Measurements from ENCODE around the gene UNC13B. TPM values are rescaled to one million over a fixed set of nuclear protein-coding genes. Genes with fewer than 3 reads are reported as not detected.
"Not testable (repeated sequence)": the region's sequence is repeated elsewhere in the genome, so short reads cannot be mapped to it uniquely, and the experiment has no call there.

Gene UNC13B
- total and polyA plus RNA-seq, 2 donors (not counting 3 experiments of a cell fraction or from before 2014, with no cell fraction given): 30.1 to 46.2 TPM

- no peak overlapping the region for H3K27ac ChIP-seq (ENCODE audit: insufficient read depth, low read depth, low read length)
- TF ChIP-seq POLR2AphosphoS5 (IDR thresholded peaks at IDR 0.05; ENCODE audit: insufficient read depth, low read depth, low read length) (no peak), MAX (IDR thresholded peaks at IDR 0.05; ENCODE audit: insufficient read depth, insufficient read length) (no peak), JUN (IDR thresholded peaks at IDR 0.05; ENCODE audit: borderline replicate concordance, insufficient read depth, insufficient read length, low read depth) (no peak), FOS (IDR thresholded peaks at IDR 0.05; ENCODE audit: borderline replicate concordance, insufficient read depth, low read length) (no peak), POLR2A (IDR thresholded peaks at IDR 0.05; ENCODE audit: low read depth, low read length) (no peak), GATA2 (IDR thresholded peaks at IDR 0.05; ENCODE audit: insufficient read depth, insufficient read length, low read depth, low read length) (no peak), MYC (IDR thresholded peaks at IDR 0.05; ENCODE audit: low read depth, low read length) (no peak), EZH2 (IDR thresholded peaks at IDR 0.05; ENCODE audit: borderline replicate concordance, low read depth, low read length, severe bottlenecking) (no peak)
- TF ChIP-seq, protein P1, sequence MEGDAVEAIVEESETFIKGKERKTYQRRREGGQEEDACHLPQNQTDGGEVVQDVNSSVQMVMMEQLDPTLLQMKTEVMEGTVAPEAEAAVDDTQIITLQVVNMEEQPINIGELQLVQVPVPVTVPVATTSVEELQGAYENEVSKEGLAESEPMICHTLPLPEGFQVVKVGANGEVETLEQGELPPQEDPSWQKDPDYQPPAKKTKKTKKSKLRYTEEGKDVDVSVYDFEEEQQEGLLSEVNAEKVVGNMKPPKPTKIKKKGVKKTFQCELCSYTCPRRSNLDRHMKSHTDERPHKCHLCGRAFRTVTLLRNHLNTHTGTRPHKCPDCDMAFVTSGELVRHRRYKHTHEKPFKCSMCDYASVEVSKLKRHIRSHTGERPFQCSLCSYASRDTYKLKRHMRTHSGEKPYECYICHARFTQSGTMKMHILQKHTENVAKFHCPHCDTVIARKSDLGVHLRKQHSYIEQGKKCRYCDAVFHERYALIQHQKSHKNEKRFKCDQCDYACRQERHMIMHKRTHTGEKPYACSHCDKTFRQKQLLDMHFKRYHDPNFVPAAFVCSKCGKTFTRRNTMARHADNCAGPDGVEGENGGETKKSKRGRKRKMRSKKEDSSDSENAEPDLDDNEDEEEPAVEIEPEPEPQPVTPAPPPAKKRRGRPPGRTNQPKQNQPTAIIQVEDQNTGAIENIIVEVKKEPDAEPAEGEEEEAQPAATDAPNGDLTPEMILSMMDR (IDR thresholded peaks at IDR 0.05; ENCODE audit: extremely low read depth in 1 of 2, insufficient read depth in 1 of 2, low read depth in 1 of 2, low read length in 2 of 2): no peak
- H3K4me2 ChIP-seq (ENCODE audit: insufficient read depth, low read length): no peak overlapping the region
- dilution Hi-C loops (cut with MboI; ENCODE audit: extremely low pct_ligation_motif_present, low sequenced_read_pairs): no loop called here
- no TSS peak for BruUV-seq (replicated peaks)
- no peak overlapping the region for H3K4me3 ChIP-seq (replicated peaks in 1 of 3; ENCODE audit: insufficient read depth in 1 of 3, low read depth in 1 of 3, low read length in 3 of 3)
- no peaks in the 10 kb centered on the region for H3K27me3 ChIP-seq (ENCODE audit: control insufficient read depth in 2 of 2, insufficient read depth in 2 of 2, low read length in 2 of 2)
- H3K9ac ChIP-seq (replicated peaks; ENCODE audit: extremely low read depth, insufficient read depth, low read length): no peak overlapping the region
- intact Hi-C loops (cut with micrococcal nuclease): no loop called here
- H4K20me1 ChIP-seq (replicated peaks; ENCODE audit: control insufficient read depth, extremely low read depth, insufficient read depth, low read length): no peaks in the 10 kb centered on the region
- DNase-seq (ENCODE audit: low read depth, low spot score) (no peak), FAIRE-seq (no peak)
- H3K36me3 ChIP-seq (ENCODE audit: control insufficient read depth in 2 of 2, extremely low read depth in 1 of 2, insufficient read depth in 2 of 2, low read length in 2 of 2): peaks cover 0 to 6% of the 10 kb centered on the region in 2 experiments
- no peaks in the 10 kb centered on the region for H3K4me1 ChIP-seq (ENCODE audit: control insufficient read depth, extremely low read depth, insufficient read depth, low read length)
- H3K79me2 ChIP-seq (ENCODE audit: control insufficient read depth, insufficient read depth, low read length): no peaks in the 10 kb centered on the region
- CTCF ChIA-PET: interaction anchor here (1.1 kb wide), 2 partner anchors 9 to 292 kb away, joined by 3 to 4 read pairs; partner anchors contain the start of gene ATOSB
- POLR2A ChIA-PET: no interaction called here
- H2AFZ ChIP-seq (ENCODE audit: low read depth, low read length): no peak overlapping the region
- H3K9me3 ChIP-seq (replicated peaks; ENCODE audit: control insufficient read depth, insufficient read depth, low read length): no peaks in the 10 kb centered on the region
- H3K9me1 ChIP-seq (replicated peaks; ENCODE audit: control insufficient read depth, extremely low read depth, insufficient read depth, low read length): no peaks in the 10 kb centered on the region
Measured at GRCh38 chr9:35407846-35408245, 246.0 kb downstream of the UNC13B start.

DNA sequence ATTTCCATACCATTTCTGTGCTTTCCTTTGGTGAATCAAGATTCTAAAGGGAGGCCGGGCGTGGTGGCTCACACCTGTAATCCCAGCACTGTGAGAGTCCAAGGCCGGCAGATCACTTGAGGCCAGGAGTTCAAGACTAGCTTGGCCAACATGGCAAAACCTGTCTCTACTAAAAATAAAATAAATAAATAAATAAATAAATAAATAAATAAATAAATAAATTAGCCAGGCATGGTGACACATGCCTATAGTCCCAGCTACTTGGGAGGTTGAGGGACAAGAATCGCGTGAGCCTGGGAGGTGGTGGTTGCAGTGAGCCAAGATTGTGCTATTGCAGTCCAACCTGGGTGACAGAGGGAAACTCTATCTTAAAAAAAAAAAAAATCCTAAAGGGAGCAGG lies 247.6 kb downstream of the UNC13B start:
- H3K36me3 ChIP-seq (ENCODE audit: control insufficient read depth in 2 of 2, extremely low read depth in 1 of 2, insufficient read depth in 2 of 2, low read length in 2 of 2); H3K27me3 ChIP-seq (ENCODE audit: control insufficient read depth in 2 of 2, insufficient read depth in 2 of 2, low read length in 2 of 2); H3K9me3 ChIP-seq (replicated peaks; ENCODE audit: control insufficient read depth, insufficient read depth, low read length); DNase-seq (ENCODE audit: low read depth, low spot score); intact Hi-C loops (cut with micrococcal nuclease); dilution Hi-C loops (cut with MboI; ENCODE audit: extremely low pct_ligation_motif_present, low sequenced_read_pairs); H3K4me1 ChIP-seq (ENCODE audit: control insufficient read depth, extremely low read depth, insufficient read depth, low read length); H3K9me1 ChIP-seq (replicated peaks; ENCODE audit: control insufficient read depth, extremely low read depth, insufficient read depth, low read length); H3K79me2 ChIP-seq (ENCODE audit: control insufficient read depth, insufficient read depth, low read length); H4K20me1 ChIP-seq (replicated peaks; ENCODE audit: control insufficient read depth, extremely low read depth, insufficient read depth, low read length); H3K9ac ChIP-seq (replicated peaks; ENCODE audit: extremely low read depth, insufficient read depth, low read length); BruUV-seq (replicated peaks); FAIRE-seq; H3K27ac ChIP-seq (ENCODE audit: insufficient read depth, low read depth, low read length); H3K4me3 ChIP-seq (replicated peaks in 1 of 3; ENCODE audit: insufficient read depth in 1 of 3, low read depth in 1 of 3, low read length in 3 of 3); POLR2A ChIA-PET; CTCF ChIA-PET; H3K4me2 ChIP-seq (ENCODE audit: insufficient read depth, low read length); H2AFZ ChIP-seq (ENCODE audit: low read depth, low read length): not testable (repeated sequence)

Measured in endothelial cell of umbilical vein (primary cell).